BJ (cell line): ENCODE results near the gene ARMC9. TPM values are rescaled to one million over a fixed set of nuclear protein-coding genes. Genes with fewer than 3 reads are reported as not detected.
"Not testable (repeated sequence)": the region's sequence is repeated elsewhere in the genome, so short reads cannot be mapped to it uniquely, and the experiment has no call there.

Source experiments
- CTCF ChIA-PET: fragments of 350-600 bp; formaldehyde crosslinking; extraction: SDS; loops from one replicate; lab custom pipeline; 2021; ENCODE audit warnings: antibody characterized with exemption, inconsistent platforms; lab: Yijun Ruan, JAX
- POLR2A ChIA-PET: fragments of 300-600 bp; sonication (Branson Sonifier 250); formaldehyde crosslinking; extraction: SDS; loops from one replicate; lab custom pipeline; 2021; ENCODE audit warnings: antibody characterized with exemption; lab: Charles Lee
- DNase-seq: peaks from one replicate; pipeline ENCODE4 v3.0.0-alpha.2; 2011; ENCODE audit warnings: low read depth
- H3K27me3 ChIP-seq: 2 replicates; pipeline ENCODE4 v1.6.0; 2011; ENCODE audit warnings: low read length; ENCODE audit not compliant: control insufficient read depth, insufficient read depth
- H3K36me3 ChIP-seq: 2 replicates; pipeline ENCODE4 v1.5.1; 2011; ENCODE audit warnings: low read length; ENCODE audit not compliant: control insufficient read depth, insufficient read depth
- H3K4me3 ChIP-seq: 2 replicates; pipeline ENCODE4 v1.5.1; 2011; ENCODE audit warnings: low read depth, mild to moderate bottlenecking, control low read depth, low read length
- polyA plus RNA-seq: library from polyadenylated mRNA; depleted of rRNA; stranded (reverse); fragments of >200 nt; gene quantifications from 2 replicates; pipeline ENCODE4 v1.2.3, GENCODE V29; 2011
- TF ChIP-seq, protein P1 (sequence below): IDR thresholded peaks from 2 replicates; pipeline ENCODE4 v1.5.1; 2011; ENCODE audit warnings: low read depth, mild to moderate bottlenecking, control low read depth, inconsistent platforms, low read length, moderate library complexity; ENCODE audit not compliant: insufficient read depth

ARMC9 gene
- polyA plus RNA-seq, 1 experiment, result 83.1 TPM

- DNase-seq, result no peak
- H3K27me3 ChIP-seq, result no peaks in the 10 kb centered on the region
- TF ChIP-seq, protein P1, sequence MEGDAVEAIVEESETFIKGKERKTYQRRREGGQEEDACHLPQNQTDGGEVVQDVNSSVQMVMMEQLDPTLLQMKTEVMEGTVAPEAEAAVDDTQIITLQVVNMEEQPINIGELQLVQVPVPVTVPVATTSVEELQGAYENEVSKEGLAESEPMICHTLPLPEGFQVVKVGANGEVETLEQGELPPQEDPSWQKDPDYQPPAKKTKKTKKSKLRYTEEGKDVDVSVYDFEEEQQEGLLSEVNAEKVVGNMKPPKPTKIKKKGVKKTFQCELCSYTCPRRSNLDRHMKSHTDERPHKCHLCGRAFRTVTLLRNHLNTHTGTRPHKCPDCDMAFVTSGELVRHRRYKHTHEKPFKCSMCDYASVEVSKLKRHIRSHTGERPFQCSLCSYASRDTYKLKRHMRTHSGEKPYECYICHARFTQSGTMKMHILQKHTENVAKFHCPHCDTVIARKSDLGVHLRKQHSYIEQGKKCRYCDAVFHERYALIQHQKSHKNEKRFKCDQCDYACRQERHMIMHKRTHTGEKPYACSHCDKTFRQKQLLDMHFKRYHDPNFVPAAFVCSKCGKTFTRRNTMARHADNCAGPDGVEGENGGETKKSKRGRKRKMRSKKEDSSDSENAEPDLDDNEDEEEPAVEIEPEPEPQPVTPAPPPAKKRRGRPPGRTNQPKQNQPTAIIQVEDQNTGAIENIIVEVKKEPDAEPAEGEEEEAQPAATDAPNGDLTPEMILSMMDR, result no peak
- ChIA-PET CTCF (interaction anchor here (0.8 to 1.2 kb wide), 3 partner anchors 12 to 59 kb away, joined by 3 read pairs; no protein-coding TSS in a partner anchor), POLR2A (interaction anchor here (0.5 to 0.6 kb wide), 3 partner anchors 96 to 1372 kb away, joined by 3 to 15 read pairs (median 3); no protein-coding TSS in a partner anchor)
- no peak overlapping the region for H3K4me3 ChIP-seq
- peaks cover 10% of the 10 kb centered on the region for H3K36me3 ChIP-seq
Measured at GRCh38 chr2:231347081-231347480, 148.7 kb downstream of the ARMC9 start.

- no peak for DNase-seq
- no peaks in the 10 kb centered on the region for H3K27me3 ChIP-seq
- TF ChIP-seq, protein P1, result no peak
- ChIA-PET CTCF (interaction anchor here (0.8 to 1.2 kb wide), 3 partner anchors 11 to 59 kb away, joined by 3 read pairs; no protein-coding TSS in a partner anchor), POLR2A (no interaction called here)
- H3K4me3 ChIP-seq, result no peak overlapping the region
- peaks cover 10% of the 10 kb centered on the region for H3K36me3 ChIP-seq
Measured at GRCh38 chr2:231347638-231348037, 149.2 kb downstream of the ARMC9 start.

GRCh38 chr2:231348173-231348572 lies 149.7 kb downstream of the ARMC9 start:
- Histone ChIP-seq H3K4me3 (no peak overlapping the region), H3K36me3 (peaks cover 10% of the 10 kb centered on the region), H3K27me3 (no peaks in the 10 kb centered on the region)
- TF ChIP-seq, protein P1, result no peak
- ChIA-PET CTCF (no interaction called here), POLR2A (no interaction called here)
- peak; percentile 9 for DNase-seq

DNA sequence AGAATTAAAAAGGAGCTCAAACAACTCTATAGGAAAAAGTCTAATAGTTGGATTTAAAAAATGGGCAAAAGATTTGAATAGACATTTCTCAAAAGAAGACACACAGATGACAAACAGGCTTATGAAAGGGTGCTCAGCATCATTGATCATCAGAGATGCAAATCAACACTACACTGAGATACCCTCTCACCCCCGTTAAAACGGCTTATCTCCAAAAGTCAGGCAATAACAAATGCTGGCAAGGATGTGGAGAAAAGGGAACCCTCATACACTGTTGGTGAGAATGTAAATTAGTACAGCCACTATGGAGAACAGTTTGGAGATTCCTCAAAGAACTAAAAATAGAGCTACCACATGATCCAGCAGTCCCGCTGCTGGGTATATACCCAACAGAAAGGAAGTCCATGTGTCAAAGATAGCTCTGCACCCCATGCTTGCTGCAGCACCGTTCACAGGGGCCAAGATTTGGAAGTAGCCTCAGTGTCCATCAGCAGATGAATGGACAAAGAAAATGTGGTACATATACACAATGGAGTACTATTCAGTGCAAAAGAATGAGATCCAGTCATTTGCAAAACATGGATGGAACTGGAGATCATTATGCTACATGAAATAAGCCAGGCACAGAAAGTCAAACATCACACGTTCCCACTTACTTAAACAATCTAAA lies 150.4 kb downstream of the ARMC9 start:
- H3K27me3 ChIP-seq, result no peaks in the 10 kb centered on the region
- ChIA-PET POLR2A (no interaction called here), CTCF (no interaction called here)
- peaks cover 10% of the 10 kb centered on the region for H3K36me3 ChIP-seq
- DNase-seq, result no peak
- TF ChIP-seq, protein P1, result no peak
- H3K4me3 ChIP-seq, result no peak overlapping the region

DNA sequence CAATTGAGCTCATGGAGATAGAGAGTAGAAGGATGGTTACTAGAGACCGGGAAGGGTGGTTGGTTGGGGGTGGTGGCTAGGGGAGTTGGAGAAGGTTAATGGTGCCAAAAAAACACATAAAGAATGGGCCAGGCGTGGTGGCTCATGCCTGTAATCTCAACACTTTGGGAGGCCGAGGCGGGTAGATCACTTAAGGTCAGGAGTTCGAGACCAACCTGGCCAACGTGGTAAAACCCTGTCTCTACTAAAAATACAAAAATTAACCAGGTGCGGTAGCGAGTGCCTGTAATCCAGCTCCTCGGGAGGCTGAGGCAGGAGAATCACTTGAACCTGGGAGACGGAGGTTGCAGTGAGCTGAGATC lies 150.9 kb downstream of the ARMC9 start:
- DNase-seq, POLR2A ChIA-PET, H3K27me3 ChIP-seq, CTCF ChIA-PET, H3K4me3 ChIP-seq: not testable (repeated sequence)
- peaks cover 10% of the 10 kb centered on the region for H3K36me3 ChIP-seq
